HG02870 (cell line): ENCODE data around the gene FXYD5.
"Not testable (repeated sequence)": the region's sequence is repeated elsewhere in the genome, so short reads cannot be mapped to it uniquely, and the experiment has no call there.

Source experiments
- ATAC-seq: cut with Tn5 transposase; IDR thresholded peaks from one replicate; pipeline ENCODE4 v1.9.1; 2021; ENCODE audit warnings: mild to moderate bottlenecking, moderate library complexity; ENCODE audit not compliant: unreplicated experiment

The FXYD5 gene

DNA sequence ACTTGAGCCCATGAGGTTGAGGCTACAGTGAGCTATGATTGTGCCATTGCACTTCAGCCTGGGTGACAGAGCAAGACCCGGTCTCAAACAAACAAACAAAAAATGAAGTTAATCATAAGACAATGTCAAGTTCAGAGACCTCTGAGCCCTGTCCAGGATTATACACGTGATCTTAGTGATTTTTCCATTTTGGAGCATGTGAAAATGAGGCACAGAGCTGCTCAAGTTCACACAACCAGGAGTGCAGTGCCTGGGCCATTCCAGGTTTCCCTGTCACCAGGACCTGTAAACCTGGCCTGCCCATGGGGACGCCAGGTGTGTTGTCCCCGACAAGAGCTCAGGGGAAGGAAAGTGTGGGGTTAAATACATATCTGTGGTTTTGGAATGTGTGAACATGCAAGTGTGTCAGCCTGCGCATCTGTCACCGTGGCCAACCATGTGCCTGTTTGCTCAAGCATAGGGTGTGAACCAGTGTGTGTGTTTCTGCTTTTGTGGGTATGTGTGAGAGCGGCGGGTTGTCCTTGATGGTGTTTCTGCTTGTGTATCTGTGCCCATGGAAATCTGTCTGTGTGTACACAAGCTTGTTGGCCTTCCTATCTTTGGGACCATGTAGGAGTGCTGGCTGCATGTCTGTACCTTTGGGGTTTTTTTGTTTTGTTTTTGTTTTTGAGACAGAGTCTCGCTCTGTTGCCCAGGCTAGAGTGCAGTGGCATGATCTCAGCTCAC lies 17.4 kb upstream of the FXYD5 start:
- ATAC-seq = no peak

DNA sequence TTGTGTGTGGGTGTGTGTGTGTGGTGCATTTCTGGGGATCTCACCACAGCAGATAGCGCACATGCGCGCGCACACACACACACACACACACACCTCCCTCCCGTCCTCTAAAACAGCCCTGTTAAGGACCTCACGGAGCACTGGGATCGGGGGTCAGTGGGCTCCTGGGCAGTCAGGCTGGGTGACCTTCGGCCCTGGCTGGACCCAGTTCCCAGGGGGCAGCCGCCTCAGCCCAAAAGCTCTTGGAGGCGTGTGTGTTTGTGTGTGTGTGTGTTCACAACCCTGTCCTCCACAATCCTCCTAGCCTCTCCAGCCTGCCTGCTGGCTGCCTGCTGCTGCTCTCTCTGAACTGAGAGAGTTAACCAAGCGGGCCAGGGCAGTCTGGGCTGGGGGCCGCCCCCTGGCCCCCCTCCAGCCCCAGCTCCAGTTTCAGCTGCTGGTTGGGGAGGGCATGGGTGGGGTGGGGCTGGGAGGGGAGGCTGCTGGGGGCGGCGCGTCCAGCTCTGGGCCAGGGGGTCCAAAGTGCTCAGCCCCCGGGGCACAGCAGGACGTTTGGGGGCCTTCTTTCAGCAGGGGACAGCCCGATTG lies 16.1 kb upstream of the FXYD5 start, which contains the start of gene FXYD1:
TSS of gene FXYD1 (plus strand) at position 520 of the 588 bp plus-strand sequence. CDS start 1,256 bp downstream, outside the sequence.
- ATAC-seq = no peak

DNA sequence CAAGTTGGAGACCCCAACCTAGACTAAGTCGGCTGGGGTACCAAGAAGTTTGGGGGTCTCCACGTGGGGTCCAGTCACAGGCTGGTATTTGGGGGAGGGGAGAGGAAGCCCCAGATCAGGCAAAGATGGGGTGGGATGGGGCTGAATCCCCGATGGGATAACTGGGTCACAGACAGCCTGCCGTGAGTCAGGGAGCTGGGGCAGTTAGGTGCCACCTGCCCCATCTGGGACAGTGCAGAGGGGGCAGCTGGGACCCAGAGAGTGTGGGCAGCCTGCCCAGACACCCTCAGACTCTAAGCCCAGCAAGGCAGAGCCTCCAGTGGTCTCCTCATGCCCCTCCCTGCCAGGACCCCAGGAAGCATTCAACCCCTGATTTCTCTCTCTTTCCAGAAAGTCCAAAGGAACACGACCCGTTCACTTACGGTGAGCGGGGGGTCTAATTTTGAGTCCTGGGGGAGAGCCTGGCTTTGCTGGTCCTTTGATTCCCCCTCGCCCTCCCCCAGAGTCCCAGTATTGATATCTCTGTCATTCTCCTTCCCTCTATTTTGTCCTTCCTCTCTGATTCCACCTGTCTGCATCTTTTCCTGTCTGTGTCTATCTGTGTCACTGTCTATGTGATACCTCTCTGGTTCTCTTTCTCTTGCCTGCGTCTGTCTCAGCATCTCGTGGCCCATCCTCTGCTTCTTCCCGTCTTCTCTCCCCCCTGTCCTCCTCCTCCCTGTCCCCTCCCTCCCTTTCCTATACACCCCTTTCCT lies 14.2 kb upstream of the FXYD5 start:
- ATAC-seq = no peak

DNA sequence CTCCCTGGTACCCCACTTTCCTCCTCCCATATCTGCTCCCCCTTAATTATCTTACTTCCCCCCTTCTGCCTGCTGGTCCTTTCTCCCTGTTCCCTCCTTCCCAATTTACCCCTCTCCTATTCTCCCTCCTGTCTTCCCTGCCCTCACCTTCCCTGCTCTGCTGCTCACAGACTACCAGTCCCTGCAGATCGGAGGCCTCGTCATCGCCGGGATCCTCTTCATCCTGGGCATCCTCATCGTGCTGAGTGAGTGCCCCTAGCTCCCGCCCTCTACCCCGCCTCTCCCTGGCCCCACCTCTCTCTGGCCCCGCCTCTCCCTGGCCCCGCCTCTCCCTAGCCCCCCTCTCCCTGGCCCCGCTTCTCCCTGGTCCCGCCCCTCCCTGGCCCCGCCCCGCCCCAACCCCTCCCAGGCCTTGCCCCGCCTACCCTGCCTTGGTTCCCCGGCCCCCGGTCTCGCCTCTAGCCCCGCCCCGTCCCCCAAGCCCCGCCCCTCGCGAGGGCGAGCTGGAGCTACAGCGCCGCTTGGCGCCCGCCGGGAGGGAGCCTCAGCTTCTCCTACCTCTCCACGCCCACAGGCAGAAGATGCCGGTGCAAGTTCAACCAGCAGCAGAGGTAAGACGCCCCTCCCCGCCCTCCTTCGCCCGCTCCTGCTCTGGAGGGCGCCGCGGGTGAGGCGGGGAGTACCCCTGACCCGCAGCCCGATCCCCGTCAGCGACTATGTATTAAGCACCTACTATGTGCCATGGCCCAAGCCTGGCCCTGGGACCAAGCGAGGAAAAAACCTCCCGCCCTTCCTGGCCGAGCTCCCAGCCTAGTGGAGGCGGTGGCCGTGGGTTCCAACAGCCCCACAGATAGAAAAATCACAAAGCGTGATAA lies 13.3 kb upstream of the FXYD5 start:
- no peak for ATAC-seq

DNA sequence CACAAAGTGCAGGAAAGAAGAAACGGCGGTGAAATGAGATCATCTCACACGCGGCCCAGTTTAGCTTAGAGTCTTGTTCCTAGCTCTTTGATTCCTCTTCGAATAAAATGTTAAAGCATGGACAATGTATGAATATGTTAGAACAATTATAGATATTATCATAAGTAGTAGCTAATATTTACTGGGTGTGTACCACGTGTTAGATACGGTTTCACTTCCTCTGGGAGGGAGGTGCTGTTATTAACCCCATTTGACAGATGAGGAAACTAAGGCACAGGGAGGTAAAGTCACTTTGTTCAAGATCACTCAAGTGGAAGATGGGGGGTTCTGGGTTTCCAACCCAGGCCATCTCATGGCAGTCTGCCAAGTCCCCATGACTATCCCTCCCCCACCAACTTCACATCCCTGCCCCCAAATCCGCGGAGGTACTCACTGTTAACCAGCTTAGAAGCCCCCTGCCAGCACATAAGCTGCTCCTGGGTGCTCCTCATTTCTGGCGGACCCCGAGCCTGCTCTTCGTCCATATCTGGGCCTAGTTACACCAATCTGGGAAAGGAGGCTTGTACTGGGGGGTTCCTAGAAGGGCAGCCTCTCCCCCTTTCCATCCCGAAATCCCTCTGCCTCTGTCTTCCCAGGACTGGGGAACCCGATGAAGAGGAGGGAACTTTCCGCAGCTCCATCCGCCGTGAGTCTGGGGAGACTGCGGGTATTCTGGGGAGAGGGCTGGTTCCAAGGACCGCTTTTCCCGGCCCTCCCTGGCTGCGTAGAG lies 12.5 kb upstream of the FXYD5 start:
- no peak for ATAC-seq

DNA sequence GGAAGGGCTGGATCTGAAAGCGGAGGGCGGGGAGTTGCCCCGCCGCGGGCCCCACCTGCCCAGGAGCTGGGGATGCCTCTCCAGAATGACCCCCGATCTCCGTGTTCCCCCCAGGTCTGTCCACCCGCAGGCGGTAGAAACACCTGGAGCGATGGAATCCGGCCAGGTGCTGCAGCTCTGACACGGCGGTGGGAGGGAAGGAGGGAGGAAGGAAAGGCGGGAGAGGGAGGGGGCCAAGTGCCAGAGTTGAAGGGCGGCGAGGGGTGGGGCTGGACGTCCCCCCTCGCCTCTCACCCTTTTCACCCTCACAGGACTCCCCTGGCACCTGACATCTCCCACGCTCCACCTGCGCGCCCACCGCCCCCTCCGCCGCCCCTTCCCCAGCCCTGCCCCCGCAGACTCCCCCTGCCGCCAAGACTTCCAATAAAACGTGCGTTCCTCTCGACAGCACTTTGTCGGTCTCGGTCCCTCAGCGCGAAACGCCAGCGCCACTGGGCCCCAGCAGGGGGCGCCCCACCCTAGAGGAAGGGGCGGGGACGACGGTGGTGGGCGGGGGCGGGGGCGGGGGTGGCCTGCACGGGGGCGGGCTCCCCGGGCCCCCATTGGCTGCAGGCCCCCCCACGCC lies 11.8 kb upstream of the FXYD5 start:
- ATAC-seq = no peak

DNA sequence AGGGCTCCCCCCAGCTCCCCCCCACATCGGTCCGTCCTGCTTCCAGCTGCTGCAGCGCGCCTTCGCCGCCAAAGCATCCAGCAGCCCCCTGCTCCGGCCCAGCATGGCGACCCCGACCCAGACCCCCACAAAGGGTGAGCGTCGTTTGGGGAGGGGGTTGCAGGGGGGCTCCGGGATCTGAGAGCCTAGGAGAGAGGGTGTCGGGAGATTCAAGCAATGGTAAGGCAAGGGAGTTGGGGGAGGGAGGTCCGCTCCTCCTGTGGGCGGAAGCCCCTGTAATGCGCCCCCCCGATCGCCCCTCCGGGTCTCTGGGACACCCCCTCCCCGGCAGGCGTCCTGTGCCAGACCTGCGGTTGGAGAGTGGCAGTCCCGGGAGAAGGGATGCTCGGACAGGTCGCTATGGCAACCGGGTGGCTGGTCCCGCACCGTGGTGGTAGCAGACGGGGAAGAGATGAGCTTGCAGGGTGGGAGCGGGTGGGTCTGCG lies 11.3 kb upstream of the FXYD5 start, which contains the start of gene FXYD7:
TSS of gene FXYD7 (plus strand) at position 25 of the 485 bp plus-strand sequence. CDS start at position 104, 79 bp downstream.
- no peak for ATAC-seq

DNA sequence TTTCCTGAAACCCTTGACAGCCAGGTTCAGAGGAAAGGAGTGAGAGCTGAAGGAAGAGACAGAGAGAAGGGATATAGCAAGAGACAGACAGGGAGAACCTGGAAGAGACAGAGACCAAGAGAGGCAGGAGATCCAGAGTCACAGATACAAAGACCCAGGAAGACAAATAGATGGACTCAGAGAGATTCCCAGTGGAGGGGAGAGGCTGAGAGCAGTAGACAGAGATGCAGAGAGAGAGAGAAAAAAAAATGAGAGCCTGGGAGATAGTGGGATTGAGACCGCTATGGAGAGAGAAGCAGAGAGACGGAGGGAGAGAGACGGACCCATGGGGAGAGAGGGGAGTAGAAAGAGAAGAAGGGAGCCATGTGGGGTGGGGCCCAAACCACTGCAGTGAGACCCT lies 10.7 kb upstream of the FXYD5 start:
- no peak for ATAC-seq

DNA sequence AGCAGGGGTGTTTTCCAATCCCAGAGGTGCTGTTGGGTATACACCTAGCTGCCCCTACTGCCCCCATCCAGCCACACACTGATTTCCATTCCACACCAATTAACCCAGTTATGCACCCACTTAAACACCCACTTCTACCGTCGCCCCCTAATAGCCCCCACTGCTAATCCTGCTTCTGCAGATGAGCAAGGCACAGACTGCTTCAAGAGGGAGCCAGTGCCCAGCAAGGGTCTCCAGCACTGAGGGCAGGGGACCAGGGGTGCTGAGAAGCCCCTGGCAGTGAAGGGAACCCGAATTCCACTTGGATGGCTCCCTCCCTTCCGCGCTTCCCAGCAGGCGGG lies 10.3 kb upstream of the FXYD5 start:
- ATAC-seq = no peak

DNA sequence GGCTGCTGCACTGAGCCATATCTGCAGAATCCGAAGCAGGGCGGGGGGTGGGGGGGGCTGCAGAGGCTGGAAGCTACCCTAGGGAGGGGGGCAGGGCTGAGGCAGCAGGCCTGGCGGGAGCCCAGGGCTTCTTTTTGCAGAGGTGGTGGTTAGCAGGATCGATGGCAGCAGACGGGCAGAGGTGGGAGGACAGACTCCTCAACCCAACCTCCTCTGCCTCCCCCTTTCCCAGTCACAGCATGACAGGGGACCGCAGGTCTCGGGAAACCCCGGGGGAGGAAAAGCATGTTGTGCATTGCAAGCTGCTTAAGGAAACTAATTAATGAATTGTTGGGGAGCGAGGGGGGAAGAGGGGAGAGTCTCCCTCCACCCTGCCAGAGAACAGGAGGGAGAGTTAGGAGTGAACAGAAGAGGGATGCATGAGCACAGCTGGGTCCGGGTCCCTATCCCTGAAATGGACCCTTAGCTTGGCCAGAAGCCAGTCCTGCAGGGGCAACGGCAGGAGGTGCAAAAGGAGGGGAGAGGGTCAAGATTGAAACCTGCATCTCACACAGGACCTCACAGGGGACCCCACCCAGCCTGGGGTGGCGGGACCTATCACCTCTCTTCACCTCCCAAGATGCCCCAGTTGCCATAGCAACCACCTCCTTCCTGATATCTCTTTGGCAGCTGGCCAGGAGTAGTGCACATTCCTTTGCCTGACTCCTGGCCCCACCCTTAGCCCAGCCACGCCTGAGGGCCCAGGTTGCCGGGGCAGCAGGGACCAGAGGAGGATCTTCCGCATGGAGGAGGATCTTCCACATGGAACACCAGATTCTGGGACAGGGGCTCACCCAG lies 9.7 kb upstream of the FXYD5 start:
- no peak for ATAC-seq

DNA sequence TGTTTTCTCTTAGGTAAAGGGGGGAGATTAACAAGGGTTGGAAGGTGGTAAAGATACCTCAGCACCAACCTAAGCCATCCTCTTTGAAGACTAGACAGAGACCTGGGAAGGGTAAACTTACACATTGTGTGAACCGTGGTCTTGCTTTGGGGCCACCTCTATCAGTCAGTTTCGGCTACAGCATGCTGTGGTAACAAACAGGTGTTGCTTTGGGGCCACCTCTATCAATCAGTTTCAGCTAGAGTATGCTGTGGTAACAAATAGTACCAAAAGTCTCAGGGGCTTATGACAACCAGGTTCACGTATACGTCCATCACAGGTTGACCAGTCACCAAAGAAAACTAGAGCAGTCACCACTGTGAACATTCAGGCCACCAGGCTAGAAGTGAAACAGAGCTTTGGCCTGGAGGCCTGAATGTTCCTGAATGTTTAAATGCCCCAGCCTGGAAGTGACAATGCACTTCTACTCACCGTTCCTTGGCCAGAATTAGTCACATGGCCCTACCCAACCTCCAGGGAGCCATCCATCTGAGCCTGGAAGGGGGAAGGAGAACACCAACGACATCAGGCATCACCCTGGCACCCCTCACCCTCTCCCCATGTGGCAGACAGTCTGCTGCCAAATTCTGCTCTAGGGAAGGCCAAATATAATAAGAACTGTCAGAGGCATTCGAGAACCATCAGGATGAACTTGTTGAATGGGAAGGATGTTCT lies 7.6 kb upstream of the FXYD5 start:
- no peak for ATAC-seq

DNA sequence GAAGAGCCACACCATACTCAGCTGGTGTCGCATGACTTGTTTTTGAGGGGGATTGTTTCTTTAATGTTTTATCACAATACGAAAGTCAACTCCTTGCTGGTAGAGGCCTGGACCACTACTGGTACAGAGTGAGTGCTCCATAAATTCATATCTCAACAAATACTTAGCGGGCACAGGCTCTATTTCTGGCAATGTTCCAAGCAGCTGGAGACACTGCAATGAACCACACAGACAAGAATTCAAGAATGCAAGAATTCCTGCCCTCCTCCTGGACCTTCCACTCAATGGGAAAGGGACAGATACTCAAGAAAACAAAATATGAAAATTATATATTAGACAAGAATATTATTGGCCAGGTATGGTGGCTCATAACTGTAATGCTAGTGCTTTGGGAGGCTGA lies 5.1 kb upstream of the FXYD5 start:
- no peak for ATAC-seq

DNA sequence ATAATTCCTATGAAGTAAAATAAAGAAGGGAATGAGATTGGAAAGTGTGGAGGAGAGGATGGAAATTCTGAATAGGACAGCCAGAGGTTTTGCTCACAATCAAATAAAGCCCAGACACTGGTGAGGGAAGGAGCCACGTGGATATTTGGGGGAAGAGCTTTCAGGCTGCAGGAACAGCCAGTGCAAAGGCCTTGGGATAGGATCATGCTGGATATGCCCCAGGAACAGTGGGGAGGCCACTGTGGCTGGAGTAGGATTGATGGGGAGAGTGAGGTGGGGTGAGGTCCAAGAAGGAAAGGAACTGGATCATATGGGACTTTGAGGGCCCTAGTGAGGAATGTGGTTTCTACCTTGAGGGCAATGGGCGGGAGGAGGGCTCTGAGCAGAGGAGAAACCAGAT lies 4.1 kb upstream of the FXYD5 start:
- no peak for ATAC-seq

DNA sequence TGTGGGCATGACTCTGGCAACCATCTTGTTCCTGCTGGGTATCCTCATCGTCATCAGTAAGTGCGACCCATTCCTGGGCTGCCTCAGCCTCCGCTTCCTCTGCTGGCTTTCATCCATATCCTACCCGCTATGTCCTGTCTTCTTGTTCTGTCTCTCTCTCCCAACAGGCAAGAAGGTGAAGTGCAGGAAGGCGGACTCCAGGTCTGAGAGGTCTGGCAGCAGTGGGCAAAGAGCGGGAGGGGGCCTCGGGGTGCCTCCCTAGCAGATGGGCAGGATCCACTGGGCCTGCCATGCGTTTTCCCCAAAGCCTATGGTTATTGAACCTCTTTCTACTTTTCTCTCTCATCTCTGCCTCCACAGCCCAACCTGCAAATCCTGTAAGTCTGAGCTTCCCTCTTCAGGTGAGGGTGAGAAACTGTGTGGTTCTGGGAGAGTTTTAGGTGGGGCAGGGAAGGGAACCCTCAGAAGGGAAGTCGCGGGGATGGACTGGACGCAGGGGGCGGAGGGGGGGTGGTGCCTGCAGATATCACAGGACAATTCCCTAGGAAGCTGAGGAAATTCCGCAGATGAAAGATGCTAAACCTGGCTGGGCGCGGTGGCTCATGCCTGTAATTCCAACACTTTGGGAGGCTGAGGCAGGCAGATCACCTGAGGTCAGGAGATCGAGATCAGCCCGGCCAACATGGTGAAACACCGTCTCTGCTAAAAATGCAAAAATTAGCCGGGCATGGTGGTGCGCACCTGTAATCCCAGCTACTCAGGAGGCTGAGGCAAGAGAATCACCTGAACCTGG lies 3.1 kb upstream of the FXYD5 start:
- ATAC-seq = no peak

DNA sequence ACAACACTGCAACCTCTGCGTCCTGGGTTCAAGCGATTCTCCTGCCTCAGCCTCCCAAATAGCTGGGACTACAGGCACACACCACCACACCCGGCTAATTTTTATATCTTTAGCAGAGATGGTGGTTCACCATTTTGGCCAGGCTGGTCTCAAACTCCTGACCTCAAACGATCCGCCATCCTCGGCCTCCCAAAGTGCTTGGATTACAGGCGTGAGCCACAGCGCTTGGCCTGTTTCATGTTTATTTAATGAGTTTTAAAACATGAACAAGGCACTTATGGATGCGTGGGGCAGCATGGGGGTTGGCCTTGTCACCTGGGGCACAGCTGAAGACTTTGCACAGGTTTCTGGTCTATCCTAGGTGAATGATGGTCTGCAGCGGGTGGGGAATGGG lies 1.4 kb upstream of the FXYD5 start:
- not testable (repeated sequence) for ATAC-seq

DNA sequence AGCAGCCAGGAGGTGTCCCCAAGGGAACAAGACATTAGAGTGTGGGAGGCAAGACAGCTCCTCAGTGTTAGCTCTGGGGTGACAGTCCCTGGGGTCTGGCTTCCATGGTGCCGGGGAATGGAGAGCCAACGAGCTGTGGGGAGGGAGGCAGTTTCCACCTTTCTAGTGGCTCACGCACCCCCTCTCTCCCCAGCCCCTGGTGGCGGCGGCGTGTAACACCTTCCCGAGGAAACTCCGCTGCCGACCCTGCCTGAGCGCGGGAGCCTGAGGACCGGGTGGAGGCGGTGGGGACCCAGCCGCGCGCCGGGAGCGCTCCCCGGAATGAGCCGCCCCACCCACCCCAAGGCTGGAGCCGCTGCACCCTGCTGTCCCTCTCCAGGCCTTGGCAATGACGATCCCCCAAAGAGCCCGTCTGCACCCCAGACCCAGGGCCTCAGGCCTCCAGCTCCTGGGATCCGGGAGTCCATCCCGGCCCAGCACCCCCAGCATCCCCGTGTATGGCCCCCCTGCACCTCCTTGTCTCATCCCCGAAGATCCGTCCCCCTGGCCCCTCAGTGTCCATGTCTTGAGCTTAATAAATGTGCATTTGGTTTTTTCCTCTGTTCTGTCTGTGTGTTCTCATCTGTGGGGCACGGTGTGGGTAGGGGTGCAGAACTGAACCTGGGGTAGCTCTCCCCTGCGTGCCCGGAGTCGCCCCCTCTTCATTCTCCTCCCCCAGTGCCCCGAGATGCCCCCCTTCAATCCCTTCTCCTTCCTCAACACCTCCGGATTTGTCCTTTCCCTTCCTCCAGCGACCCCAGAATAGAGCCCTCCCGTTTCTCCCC lies 622 bp upstream of the FXYD5 start:
- ATAC-seq = no peak

DNA sequence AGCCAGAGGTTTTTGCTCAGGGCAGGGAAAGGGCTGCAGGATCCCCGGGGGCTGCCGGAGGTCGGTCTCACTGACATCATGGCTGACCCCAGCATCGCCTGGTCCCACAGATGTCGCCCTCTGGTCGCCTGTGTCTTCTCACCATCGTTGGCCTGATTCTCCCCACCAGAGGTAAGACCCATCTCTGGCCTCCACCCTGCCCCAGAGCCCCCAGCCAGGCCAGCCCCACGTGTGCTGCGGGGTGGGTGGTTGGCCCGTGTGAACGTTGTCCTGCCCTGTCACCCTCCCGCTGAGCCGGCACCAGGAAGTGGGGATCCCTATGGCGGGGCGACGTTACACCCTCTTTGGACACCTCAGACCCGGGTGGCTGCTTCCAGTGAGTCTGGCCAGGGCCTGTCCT lies 906 bp downstream of the FXYD5 start:
- no peak for ATAC-seq
